ENCODE data around the gene BORCS5. TPM values are rescaled to one million over a fixed set of nuclear protein-coding genes. Genes with fewer than 3 reads are reported as not detected.
"Not testable (repeated sequence)": the region's sequence is repeated elsewhere in the genome, so short reads cannot be mapped to it uniquely, and the experiment has no call there.

The BORCS5 gene
- total RNA-seq, 1 donor from 2014 or later: 9.7 TPM

- DNase-seq (ENCODE audit: low spot score); intact Hi-C loops (cut with DNase I): not testable (repeated sequence)
Measured at GRCh38 chr12:12471982-12472961, 115.4 kb downstream of the BORCS5 start.

- intact Hi-C loops (cut with DNase I): no loop called here
- DNase-seq (ENCODE audit: low spot score): no peak
Measured at GRCh38 chr12:12473223-12473622, 116.3 kb downstream of the BORCS5 start.

- intact Hi-C loops (cut with DNase I): loop anchor here (2.0 kb wide), 1 partner anchor 88 kb away; the partner anchor contains the start of gene DUSP16
- DNase-seq (ENCODE audit: low spot score): no peak
Measured at GRCh38 chr12:12474471-12474928, 117.6 kb downstream of the BORCS5 start.

GRCh38 chr12:12474931-12475795, 118.3 kb downstream of the BORCS5 start:
- intact Hi-C loops (cut with DNase I): loop anchor here (2.0 kb wide), 1 partner anchor 88 kb away; the partner anchor contains the start of gene DUSP16
- no peak for DNase-seq (ENCODE audit: low spot score)

GRCh38 chr12:12476857-12477531, 120.1 kb downstream of the BORCS5 start:
- intact Hi-C loops (cut with DNase I): no loop called here
- DNase-seq (ENCODE audit: low spot score): no peak

- DNase-seq (ENCODE audit: low spot score): no peak
- intact Hi-C loops (cut with DNase I): no loop called here
Measured at GRCh38 chr12:12477532-12477890, 120.6 kb downstream of the BORCS5 start.

- no peak for DNase-seq (ENCODE audit: low spot score)
- intact Hi-C loops (cut with DNase I): no loop called here
Measured at GRCh38 chr12:12480074-12480473, 123.2 kb downstream of the BORCS5 start.

- intact Hi-C loops (cut with DNase I): no loop called here
Measured at GRCh38 chr12:12481631-12482030, 124.8 kb downstream of the BORCS5 start.

GRCh38 chr12:12482150-12482761, 125.4 kb downstream of the BORCS5 start:
- intact Hi-C loops (cut with DNase I): no loop called here
- no peak for DNase-seq (ENCODE audit: low spot score)

More at GRCh38 chr12:12481631-12482030, 124.8 kb downstream of the BORCS5 start:
- no peak for DNase-seq (ENCODE audit: low spot score)

GRCh38 chr12:12482959-12483358, 126.1 kb downstream of the BORCS5 start:
- DNase-seq (ENCODE audit: low spot score): no peak
- intact Hi-C loops (cut with DNase I): no loop called here

GRCh38 chr12:12483438-12483837, 126.6 kb downstream of the BORCS5 start:
- intact Hi-C loops (cut with DNase I): no loop called here
- DNase-seq (ENCODE audit: low spot score): no peak

GRCh38 chr12:12486661-12487240, 129.9 kb downstream of the BORCS5 start:
- intact Hi-C loops (cut with DNase I): no loop called here

GRCh38 chr12:12487490-12487889, 130.6 kb downstream of the BORCS5 start:
- no peak for DNase-seq (ENCODE audit: low spot score)
- intact Hi-C loops (cut with DNase I): no loop called here

More at GRCh38 chr12:12486661-12487240, 129.9 kb downstream of the BORCS5 start:
- no peak for DNase-seq (ENCODE audit: low spot score)

- no peak for DNase-seq (ENCODE audit: low spot score)
- intact Hi-C loops (cut with DNase I): no loop called here
Measured at GRCh38 chr12:12488296-12488695, 131.4 kb downstream of the BORCS5 start.

GRCh38 chr12:12488823-12489550, 132.1 kb downstream of the BORCS5 start:
- intact Hi-C loops (cut with DNase I): no loop called here

GRCh38 chr12:12491606-12492005, 134.7 kb downstream of the BORCS5 start:
- no peak for DNase-seq (ENCODE audit: low spot score)
- intact Hi-C loops (cut with DNase I): no loop called here

More at GRCh38 chr12:12488823-12489550, 132.1 kb downstream of the BORCS5 start:
- DNase-seq (ENCODE audit: low spot score): no peak

- intact Hi-C loops (cut with DNase I): no loop called here
- DNase-seq (ENCODE audit: low spot score): no peak
Measured at GRCh38 chr12:12492547-12492946, 135.7 kb downstream of the BORCS5 start.

- intact Hi-C loops (cut with DNase I): no loop called here
- no peak for DNase-seq (ENCODE audit: low spot score)
Measured at GRCh38 chr12:12495536-12495935, 138.7 kb downstream of the BORCS5 start.
